ENCODE data around the gene NFS1. TPM values are rescaled to one million over a fixed set of nuclear protein-coding genes. Genes with fewer than 3 reads are reported as not detected.
"Not testable (repeated sequence)": the region's sequence is repeated elsewhere in the genome, so short reads cannot be mapped to it uniquely, and the experiment has no call there.

The NFS1 gene
- total RNA-seq, 1 donor from 2014 or later = 11.5 TPM

DNA sequence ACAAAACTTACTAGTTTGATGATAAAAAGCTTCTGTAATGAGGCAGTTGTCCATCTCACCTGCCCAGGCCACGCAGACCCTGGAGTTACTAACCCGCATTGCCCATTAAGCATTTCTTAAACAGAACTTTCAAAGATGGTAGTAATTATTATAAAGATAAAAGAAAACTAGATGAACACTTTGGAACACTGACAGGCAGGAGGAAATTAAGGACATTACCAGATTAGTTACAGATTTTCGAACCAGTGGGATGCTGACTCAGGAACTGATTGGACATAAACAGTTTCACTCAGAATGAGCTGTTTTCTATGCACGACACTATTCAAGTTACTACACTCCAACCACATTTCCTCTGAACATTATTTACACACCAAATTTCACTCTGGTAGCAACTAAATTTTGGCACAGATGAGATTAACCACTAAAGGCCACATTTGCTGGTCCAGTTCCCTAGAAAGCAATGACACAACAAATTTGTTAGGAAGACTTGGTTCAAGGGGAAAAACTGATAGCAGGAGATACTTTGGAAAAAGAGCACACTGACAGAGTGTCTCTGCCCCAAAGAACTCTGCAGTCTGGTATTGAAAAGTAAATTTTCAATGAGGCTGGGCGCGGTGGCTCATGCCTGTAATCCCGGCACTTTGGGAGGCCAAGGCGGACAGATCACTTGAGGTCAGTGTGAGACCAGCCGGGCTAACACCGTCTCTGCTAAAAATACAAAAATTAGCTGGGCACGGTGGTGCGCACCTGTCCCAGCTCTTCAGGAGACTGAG, 3.1 kb upstream of the NFS1 start:
- H3K9ac ChIP-seq (ENCODE audit: low read depth in 1 of 3, low read length in 3 of 3) = no peak overlapping the region

GRCh38 chr20:35700625-35701148, 1.5 kb upstream of the NFS1 start:
- Histone ChIP-seq H3K4me3 (ENCODE audit: low read length in 3 of 3) (no peak overlapping the region), H3K9me3 (ENCODE audit: control insufficient read depth in 3 of 3, low read length in 3 of 3) (no peaks in the 10 kb centered on the region), H3K4me1 (ENCODE audit: control insufficient read depth in 3 of 3, insufficient read depth in 3 of 3, low read length in 3 of 3) (peaks cover 33 to 34% (median 33%) of the 10 kb centered on the region in 3 donors), H3K27ac (ENCODE audit: low read depth, low read length) (no peak overlapping the region), H3K36me3 (ENCODE audit: control insufficient read depth in 3 of 3, insufficient read depth in 3 of 3, low read length in 3 of 3) (peaks cover 27 to 34% (median 32%) of the 10 kb centered on the region in 3 donors), H3K9ac (ENCODE audit: low read depth in 1 of 3, low read length in 3 of 3) (peak overlapping the region in 1 of 3 donors; percentile 98), H3K27me3 (ENCODE audit: control insufficient read depth in 3 of 3, insufficient read depth in 3 of 3, low read length in 3 of 3) (no peaks in the 10 kb centered on the region)

More for the DNA sequence above, 3.1 kb upstream of the NFS1 start:
- H3K36me3 ChIP-seq (ENCODE audit: control insufficient read depth in 3 of 3, insufficient read depth in 3 of 3, low read length in 3 of 3) = peaks cover 30 to 38% (median 37%) of the 10 kb centered on the region in 3 donors
- peak overlapping the region; percentile 8 for H3K27ac ChIP-seq (ENCODE audit: low read depth, low read length)
- no peaks in the 10 kb centered on the region for H3K27me3 ChIP-seq (ENCODE audit: control insufficient read depth in 3 of 3, insufficient read depth in 3 of 3, low read length in 3 of 3)
- H3K9me3 ChIP-seq (ENCODE audit: control insufficient read depth in 3 of 3, low read length in 3 of 3) = no peaks in the 10 kb centered on the region
- H3K4me3 ChIP-seq (ENCODE audit: low read length in 3 of 3) = no peak overlapping the region
- peaks cover 30 to 33% (median 33%) of the 10 kb centered on the region in 3 donors for H3K4me1 ChIP-seq (ENCODE audit: control insufficient read depth in 3 of 3, insufficient read depth in 3 of 3, low read length in 3 of 3)

GRCh38 chr20:35699957-35700624, 939 bp upstream of the NFS1 start:
- Histone ChIP-seq H3K27ac (ENCODE audit: low read depth, low read length) (peak overlapping the region; percentile 95), H3K9ac (ENCODE audit: low read depth in 1 of 3, low read length in 3 of 3) (peak overlapping the region; percentile 90 to 99 (median 98)), H3K36me3 (ENCODE audit: control insufficient read depth in 3 of 3, insufficient read depth in 3 of 3, low read length in 3 of 3) (peaks cover 29 to 33% (median 32%) of the 10 kb centered on the region in 3 donors), H3K9me3 (ENCODE audit: control insufficient read depth in 3 of 3, low read length in 3 of 3) (no peaks in the 10 kb centered on the region), H3K4me3 (ENCODE audit: low read length in 3 of 3) (peak overlapping the region; percentile 79 to 98 (median 96)), H3K27me3 (ENCODE audit: control insufficient read depth in 3 of 3, insufficient read depth in 3 of 3, low read length in 3 of 3) (no peaks in the 10 kb centered on the region), H3K4me1 (ENCODE audit: control insufficient read depth in 3 of 3, insufficient read depth in 3 of 3, low read length in 3 of 3) (peaks cover 33 to 34% (median 33%) of the 10 kb centered on the region in 3 donors)

GRCh38 chr20:35698298-35699126, 640 bp downstream of the NFS1 start:
- peak overlapping the region; percentile 79 to 98 (median 96) for H3K4me3 ChIP-seq (ENCODE audit: low read length in 3 of 3)
- peaks cover 33 to 34% (median 33%) of the 10 kb centered on the region in 3 donors for H3K4me1 ChIP-seq (ENCODE audit: control insufficient read depth in 3 of 3, insufficient read depth in 3 of 3, low read length in 3 of 3)
- peaks cover 21 to 32% (median 23%) of the 10 kb centered on the region in 3 donors for H3K36me3 ChIP-seq (ENCODE audit: control insufficient read depth in 3 of 3, insufficient read depth in 3 of 3, low read length in 3 of 3)
- no peaks in the 10 kb centered on the region for H3K27me3 ChIP-seq (ENCODE audit: control insufficient read depth in 3 of 3, insufficient read depth in 3 of 3, low read length in 3 of 3)
- no peaks in the 10 kb centered on the region for H3K9me3 ChIP-seq (ENCODE audit: control insufficient read depth in 3 of 3, low read length in 3 of 3)
- H3K27ac ChIP-seq (ENCODE audit: low read depth, low read length) = peak overlapping the region; percentile 95
- peak overlapping the region; percentile 90 to 99 (median 98) for H3K9ac ChIP-seq (ENCODE audit: low read depth in 1 of 3, low read length in 3 of 3)

DNA sequence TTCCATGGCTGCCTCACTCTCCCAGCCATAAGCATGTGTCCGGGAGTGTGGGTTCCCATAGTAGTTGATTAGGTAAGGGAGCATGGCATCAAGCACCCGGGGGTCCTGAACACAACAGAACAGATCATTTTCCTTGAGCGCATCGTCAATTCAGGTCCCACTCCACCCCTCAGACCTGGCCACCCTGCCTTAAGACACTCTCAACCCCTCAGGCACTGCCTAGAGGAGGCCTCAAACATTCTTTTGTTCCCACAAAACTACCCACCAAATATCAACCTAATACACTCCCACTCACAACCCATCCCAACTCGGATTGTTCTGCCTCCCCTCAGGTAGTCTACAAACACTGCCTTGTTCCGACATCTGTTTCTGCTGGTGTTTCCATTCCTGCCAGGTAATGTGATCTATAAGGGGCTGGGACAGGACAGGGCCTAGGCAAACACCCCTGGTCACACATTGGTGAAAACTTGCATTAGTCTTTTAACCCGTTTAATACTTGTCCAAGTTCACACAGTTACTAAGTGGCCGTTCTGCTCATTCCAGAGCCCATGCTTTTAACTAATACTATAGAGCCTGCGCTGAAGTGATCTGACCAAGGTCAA, 1.4 kb downstream of the NFS1 start:
- Histone ChIP-seq H3K27ac (ENCODE audit: low read depth, low read length) (no peak overlapping the region), H3K36me3 (ENCODE audit: control insufficient read depth in 3 of 3, insufficient read depth in 3 of 3, low read length in 3 of 3) (peaks cover 21 to 37% (median 23%) of the 10 kb centered on the region in 3 donors)

DNA sequence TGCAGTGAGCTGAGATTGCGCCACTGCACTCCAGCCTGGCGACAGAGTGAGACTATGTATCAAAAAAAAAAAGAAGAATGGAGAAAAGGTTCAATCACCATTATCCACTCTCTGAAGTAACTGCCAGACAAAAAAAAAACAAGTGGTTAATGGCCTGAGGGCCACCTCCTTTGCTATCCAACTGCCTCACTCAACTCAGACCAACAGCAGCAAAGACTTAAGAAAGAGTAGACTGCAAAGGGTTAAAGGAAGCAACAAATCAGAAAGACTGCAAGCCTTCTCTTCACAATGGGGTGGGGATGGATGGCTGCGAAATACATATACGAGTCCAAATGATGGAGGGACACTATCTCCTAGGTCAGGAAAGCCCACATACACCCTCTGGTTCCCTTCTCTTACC, 3.2 kb downstream of the NFS1 start:
- no peak overlapping the region for H3K4me3 ChIP-seq (ENCODE audit: low read length in 3 of 3)
- H3K9me3 ChIP-seq (ENCODE audit: control insufficient read depth in 3 of 3, low read length in 3 of 3) = no peaks in the 10 kb centered on the region
- no peak overlapping the region for H3K9ac ChIP-seq (ENCODE audit: low read depth in 1 of 3, low read length in 3 of 3)
- H3K27me3 ChIP-seq (ENCODE audit: control insufficient read depth in 3 of 3, insufficient read depth in 3 of 3, low read length in 3 of 3) = no peaks in the 10 kb centered on the region
- peaks cover 27 to 32% (median 28%) of the 10 kb centered on the region in 3 donors for H3K4me1 ChIP-seq (ENCODE audit: control insufficient read depth in 3 of 3, insufficient read depth in 3 of 3, low read length in 3 of 3)
- no peak overlapping the region for H3K27ac ChIP-seq (ENCODE audit: low read depth, low read length)
- peaks cover 16 to 30% (median 21%) of the 10 kb centered on the region in 3 donors for H3K36me3 ChIP-seq (ENCODE audit: control insufficient read depth in 3 of 3, insufficient read depth in 3 of 3, low read length in 3 of 3)

More for the DNA sequence above, 1.4 kb downstream of the NFS1 start:
- Histone ChIP-seq H3K9ac (ENCODE audit: low read depth in 1 of 3, low read length in 3 of 3) (peak overlapping the region; percentile 90 to 99 (median 98)), H3K27me3 (ENCODE audit: control insufficient read depth in 3 of 3, insufficient read depth in 3 of 3, low read length in 3 of 3) (no peaks in the 10 kb centered on the region), H3K4me3 (ENCODE audit: low read length in 3 of 3) (peak overlapping the region; percentile 79 to 98 (median 96)), H3K9me3 (ENCODE audit: control insufficient read depth in 3 of 3, low read length in 3 of 3) (no peaks in the 10 kb centered on the region), H3K4me1 (ENCODE audit: control insufficient read depth in 3 of 3, insufficient read depth in 3 of 3, low read length in 3 of 3) (peaks cover 30 to 34% (median 33%) of the 10 kb centered on the region in 3 donors)

DNA sequence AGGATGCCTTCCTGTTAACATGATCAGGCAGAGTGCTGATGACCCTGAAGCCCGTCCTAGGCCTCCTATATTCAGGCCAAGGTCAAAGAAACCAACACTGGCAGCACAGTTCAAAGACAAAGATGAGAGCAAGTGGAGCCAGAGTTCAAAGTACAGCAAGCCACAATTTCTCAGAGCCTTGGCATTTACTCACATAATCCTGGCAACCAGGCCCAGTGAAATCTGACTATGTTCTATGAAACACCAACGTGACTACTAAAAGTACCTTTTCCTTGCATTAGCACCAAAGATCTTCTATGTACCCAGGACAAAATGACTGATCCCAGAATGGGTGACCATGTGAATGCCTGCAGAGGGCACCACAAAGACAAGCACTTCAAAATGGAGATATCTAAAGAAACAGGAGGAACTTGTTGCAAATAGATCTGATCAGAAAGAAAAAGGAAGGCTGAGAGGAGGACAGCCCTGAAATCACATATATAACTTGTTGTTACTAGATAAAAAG, 3.9 kb downstream of the NFS1 start:
- H3K36me3 ChIP-seq (ENCODE audit: control insufficient read depth in 3 of 3, insufficient read depth in 3 of 3, low read length in 3 of 3) = peaks cover 17 to 33% (median 25%) of the 10 kb centered on the region in 3 donors
- H3K9me3 ChIP-seq (ENCODE audit: control insufficient read depth in 3 of 3, low read length in 3 of 3) = no peaks in the 10 kb centered on the region
- peaks cover 22 to 26% (median 24%) of the 10 kb centered on the region in 3 donors for H3K4me1 ChIP-seq (ENCODE audit: control insufficient read depth in 3 of 3, insufficient read depth in 3 of 3, low read length in 3 of 3)
- no peak overlapping the region for H3K4me3 ChIP-seq (ENCODE audit: low read length in 3 of 3)
- no peaks in the 10 kb centered on the region for H3K27me3 ChIP-seq (ENCODE audit: control insufficient read depth in 3 of 3, insufficient read depth in 3 of 3, low read length in 3 of 3)
- no peak overlapping the region for H3K27ac ChIP-seq (ENCODE audit: low read depth, low read length)
- H3K9ac ChIP-seq (ENCODE audit: low read depth in 1 of 3, low read length in 3 of 3) = no peak overlapping the region

DNA sequence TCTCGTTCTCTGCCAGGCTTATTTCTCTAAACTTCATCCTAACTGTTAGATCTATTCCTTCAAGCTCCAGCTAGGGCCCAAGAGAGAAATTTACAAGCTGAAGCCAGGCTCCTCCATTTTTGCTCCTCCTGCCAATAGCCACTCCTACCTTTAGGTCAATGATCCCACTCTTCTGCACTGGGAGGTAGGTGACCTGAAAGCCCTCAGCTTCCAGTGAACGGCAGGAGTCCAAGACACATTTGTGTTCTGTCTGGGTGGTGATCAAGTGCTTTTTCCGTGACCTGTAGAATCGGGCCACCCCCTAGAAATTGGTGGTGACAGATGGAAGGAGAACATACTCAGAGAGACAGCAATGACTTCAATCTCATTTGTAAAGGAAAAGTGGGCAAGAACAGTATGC, 8.9 kb downstream of the NFS1 start:
- Histone ChIP-seq H3K9me3 (ENCODE audit: control insufficient read depth in 3 of 3, low read length in 3 of 3) (no peaks in the 10 kb centered on the region), H3K36me3 (ENCODE audit: control insufficient read depth in 3 of 3, insufficient read depth in 3 of 3, low read length in 3 of 3) (peaks cover 22 to 43% (median 25%) of the 10 kb centered on the region in 3 donors), H3K4me1 (ENCODE audit: control insufficient read depth in 3 of 3, insufficient read depth in 3 of 3, low read length in 3 of 3) (no peaks in the 10 kb centered on the region)

DNA sequence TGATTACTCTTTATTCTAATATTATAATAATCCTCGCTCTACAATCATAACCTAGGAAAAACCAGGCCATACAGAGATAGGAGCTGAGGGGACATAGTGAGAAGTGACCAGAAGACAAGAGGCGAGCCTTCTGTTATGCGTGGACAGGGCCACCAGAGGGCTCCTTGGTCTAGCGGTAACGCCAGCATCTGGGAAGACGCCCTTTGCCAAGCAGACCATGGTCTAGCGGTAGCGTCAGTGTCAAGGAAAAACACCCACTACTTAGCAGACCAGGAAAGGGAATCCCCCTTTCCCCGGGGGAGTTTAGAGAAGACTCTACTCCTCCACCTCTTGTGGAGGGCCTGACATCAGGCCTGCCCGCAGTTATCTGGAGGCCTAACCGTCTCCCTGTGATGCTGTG, 12.3 kb downstream of the NFS1 start:
- not testable (repeated sequence) for H3K27me3 ChIP-seq (ENCODE audit: control insufficient read depth in 3 of 3, insufficient read depth in 3 of 3, low read length in 3 of 3); H3K4me3 ChIP-seq (ENCODE audit: low read length in 3 of 3); H3K4me1 ChIP-seq (ENCODE audit: control insufficient read depth in 3 of 3, insufficient read depth in 3 of 3, low read length in 3 of 3); H3K9me3 ChIP-seq (ENCODE audit: control insufficient read depth in 3 of 3, low read length in 3 of 3); H3K27ac ChIP-seq (ENCODE audit: low read depth, low read length); H3K9ac ChIP-seq (ENCODE audit: low read depth in 1 of 3, low read length in 3 of 3)
- peaks cover 18 to 26% (median 23%) of the 10 kb centered on the region in 3 donors for H3K36me3 ChIP-seq (ENCODE audit: control insufficient read depth in 3 of 3, insufficient read depth in 3 of 3, low read length in 3 of 3)

More for the DNA sequence above, 8.9 kb downstream of the NFS1 start:
- no peak overlapping the region for H3K9ac ChIP-seq (ENCODE audit: low read depth in 1 of 3, low read length in 3 of 3)
- no peak overlapping the region for H3K27ac ChIP-seq (ENCODE audit: low read depth, low read length)
- no peak overlapping the region for H3K4me3 ChIP-seq (ENCODE audit: low read length in 3 of 3)
- H3K27me3 ChIP-seq (ENCODE audit: control insufficient read depth in 3 of 3, insufficient read depth in 3 of 3, low read length in 3 of 3) = no peaks in the 10 kb centered on the region

All from skeletal muscle tissue (tissue), 4 donors.